ENCODE data around the gene DOCK3. TPM values are rescaled to one million over a fixed set of nuclear protein-coding genes. Genes with fewer than 3 reads are reported as not detected.
"Not testable (repeated sequence)": the region's sequence is repeated elsewhere in the genome, so short reads cannot be mapped to it uniquely, and the experiment has no call there.

DOCK3 gene
- total and polyA plus RNA-seq, 9 donors = 0.04 to 0.71 (median 0.27) TPM; not detected in 1

DNA sequence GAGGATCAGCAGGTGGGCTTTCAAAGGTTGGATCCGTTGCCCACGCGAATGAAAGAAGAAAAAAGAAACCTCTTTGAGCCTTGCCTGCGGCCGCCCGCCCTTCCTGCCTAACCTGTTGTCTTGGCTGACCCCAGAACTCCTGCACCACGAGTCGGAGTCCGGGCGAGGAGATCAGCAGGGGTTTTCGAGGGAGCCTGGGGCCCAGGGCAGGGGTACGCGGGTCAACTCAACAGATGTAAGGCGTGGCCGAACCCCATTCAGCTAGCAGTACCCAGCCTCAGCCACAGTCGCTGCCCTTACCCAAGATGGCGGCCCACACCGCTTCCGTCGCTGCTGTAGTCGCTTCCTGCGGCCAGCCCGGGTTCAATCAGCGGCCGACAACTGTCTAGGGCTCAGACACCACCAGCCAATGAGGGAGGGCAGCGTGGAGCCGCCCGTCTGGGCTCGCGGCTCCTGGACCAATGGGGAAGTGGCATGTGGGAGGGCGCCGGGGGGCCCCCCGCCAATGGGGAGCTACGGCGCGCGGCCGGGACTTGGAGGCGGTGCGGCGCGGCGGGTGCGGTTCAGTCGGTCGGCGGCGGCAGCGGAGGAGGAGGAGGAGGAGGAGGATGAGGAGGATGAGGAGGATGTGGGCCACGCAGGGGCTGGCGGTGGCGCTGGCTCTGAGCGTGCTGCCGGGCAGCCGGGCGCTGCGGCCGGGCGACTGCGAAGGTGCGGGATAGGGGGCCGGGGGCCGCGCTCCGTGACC lies 710.2 kb downstream of the DOCK3 start, which contains the start of gene MANF:
Gene MANF, plus strand, starts transcription at position 566 of the 748 bp plus-strand sequence. Its CDS starts 52 bp downstream, at position 618.
- H3K27ac ChIP-seq = peak within 1 kb of the TSS; percentile 81 to 90
- H3K4me1 ChIP-seq (ENCODE audit: insufficient read depth) = peaks cover 1% of the 10 kb centered on the region
- TF ChIP-seq, protein P1, sequence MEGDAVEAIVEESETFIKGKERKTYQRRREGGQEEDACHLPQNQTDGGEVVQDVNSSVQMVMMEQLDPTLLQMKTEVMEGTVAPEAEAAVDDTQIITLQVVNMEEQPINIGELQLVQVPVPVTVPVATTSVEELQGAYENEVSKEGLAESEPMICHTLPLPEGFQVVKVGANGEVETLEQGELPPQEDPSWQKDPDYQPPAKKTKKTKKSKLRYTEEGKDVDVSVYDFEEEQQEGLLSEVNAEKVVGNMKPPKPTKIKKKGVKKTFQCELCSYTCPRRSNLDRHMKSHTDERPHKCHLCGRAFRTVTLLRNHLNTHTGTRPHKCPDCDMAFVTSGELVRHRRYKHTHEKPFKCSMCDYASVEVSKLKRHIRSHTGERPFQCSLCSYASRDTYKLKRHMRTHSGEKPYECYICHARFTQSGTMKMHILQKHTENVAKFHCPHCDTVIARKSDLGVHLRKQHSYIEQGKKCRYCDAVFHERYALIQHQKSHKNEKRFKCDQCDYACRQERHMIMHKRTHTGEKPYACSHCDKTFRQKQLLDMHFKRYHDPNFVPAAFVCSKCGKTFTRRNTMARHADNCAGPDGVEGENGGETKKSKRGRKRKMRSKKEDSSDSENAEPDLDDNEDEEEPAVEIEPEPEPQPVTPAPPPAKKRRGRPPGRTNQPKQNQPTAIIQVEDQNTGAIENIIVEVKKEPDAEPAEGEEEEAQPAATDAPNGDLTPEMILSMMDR (IDR thresholded peaks at IDR 0.05) = peak in 2 of 3 donors; percentile 18 to 30
- TF ChIP-seq POLR2A (IDR thresholded peaks at IDR 0.05) (peak; percentile 73), EP300 (IDR thresholded peaks at IDR 0.05) (no peak)
- H3K4me3 ChIP-seq = peak within 1 kb of the TSS; percentile 83
- intact Hi-C loops (cut with DNase I) = loop anchor here in 3 of 4 donors (5.0 to 10.0 kb wide), 4 partner anchors 290 to 773 kb away; partner anchors contain the start of genes CISH (in 2 of the 3), MAPKAPK3 (in 2 of the 3) and TEX264 (in 1 of the 3)
- H3K36me3 ChIP-seq = no peaks in the 10 kb centered on the region
- WGBS, 3 donors = 0 to 1% (median 1%) methylated on average over 47 to 65 of the region's 65 CpGs
- H3K9me3 ChIP-seq = no peaks in the 10 kb centered on the region
- no peaks in the 10 kb centered on the region for H3K27me3 ChIP-seq
- DNase-seq = peak; percentile 95 to 97 (median 96)

DNA sequence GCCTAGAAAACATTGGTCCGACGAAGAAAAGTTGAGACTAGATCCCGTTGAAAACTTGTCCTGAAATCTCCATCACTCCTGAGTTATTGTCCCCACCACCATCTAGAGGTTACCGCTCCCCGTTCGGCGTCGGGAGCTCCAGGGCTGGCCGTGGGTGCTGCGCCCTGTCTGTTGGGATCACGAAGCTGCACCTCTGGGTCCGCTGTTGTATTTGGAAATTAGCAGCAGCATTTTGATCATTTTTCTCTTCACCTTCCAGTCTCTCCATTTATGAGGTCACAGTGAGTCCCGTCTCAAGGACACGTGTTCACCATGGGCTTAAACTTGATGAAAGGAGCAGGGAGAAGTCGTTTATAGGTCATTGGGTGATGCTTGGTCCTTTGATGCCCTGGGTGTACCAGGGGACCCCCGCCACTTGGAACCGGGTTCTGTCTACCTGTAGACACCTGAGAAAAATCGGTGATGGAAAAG lies 710.9 kb downstream of the DOCK3 start:
- Histone ChIP-seq H3K36me3 (no peaks in the 10 kb centered on the region), H3K4me1 (ENCODE audit: insufficient read depth) (peaks cover 5% of the 10 kb centered on the region), H3K27ac (peak overlapping the region; percentile 77 to 90), H3K4me3 (peak overlapping the region; percentile 83), H3K9me3 (no peaks in the 10 kb centered on the region), H3K27me3 (no peaks in the 10 kb centered on the region)
- 2 to 5% (median 3%) methylated on average over 18 of the region's 18 CpGs for WGBS, 3 donors
- intact Hi-C loops (cut with DNase I) = loop anchor here in 3 of 4 donors (5.0 to 10.0 kb wide), 4 partner anchors 289 to 773 kb away; partner anchors contain the start of genes CISH (in 2 of the 3), MAPKAPK3 (in 2 of the 3) and TEX264 (in 1 of the 3)
- TF ChIP-seq, protein P1 (IDR thresholded peaks at IDR 0.05) = no peak
- TF ChIP-seq EP300 (IDR thresholded peaks at IDR 0.05) (no peak), POLR2A (IDR thresholded peaks at IDR 0.05) (no peak)
- DNase-seq = peak in 1 of 5 donors; percentile 31

DNA sequence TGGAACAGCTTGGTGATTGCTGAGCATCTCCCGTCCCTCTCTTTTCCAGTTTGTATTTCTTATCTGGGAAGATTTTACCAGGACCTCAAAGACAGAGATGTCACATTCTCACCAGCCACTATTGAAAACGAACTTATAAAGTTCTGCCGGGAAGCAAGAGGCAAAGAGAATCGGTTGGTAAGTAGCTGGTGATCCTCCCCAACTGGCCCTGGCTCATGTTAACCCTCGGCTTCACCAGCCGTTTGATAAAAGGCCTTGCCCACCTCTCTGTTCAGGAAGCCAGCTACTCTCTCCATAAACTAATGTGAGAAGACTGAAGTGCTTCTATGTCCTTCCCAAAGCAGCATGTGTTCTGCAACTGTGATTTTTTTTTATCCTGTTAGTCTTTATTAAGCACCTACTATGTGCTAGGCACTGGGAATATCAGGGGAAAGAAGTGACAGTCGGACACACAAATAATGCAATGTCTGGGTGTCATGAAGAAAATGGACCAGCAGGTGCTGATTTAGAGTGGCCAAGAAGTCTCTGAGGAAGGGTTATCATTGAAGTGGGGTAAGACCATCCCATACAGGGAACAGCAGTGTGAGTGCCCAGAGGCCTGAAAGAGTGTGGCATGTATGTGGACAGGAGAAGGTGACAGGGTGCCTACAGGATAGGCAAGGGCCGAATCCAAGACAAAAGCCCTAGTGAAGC lies 711.6 kb downstream of the DOCK3 start:
- H3K9me3 ChIP-seq = no peaks in the 10 kb centered on the region
- TF ChIP-seq, protein P1 (IDR thresholded peaks at IDR 0.05) = no peak
- TF ChIP-seq POLR2A (IDR thresholded peaks at IDR 0.05) = no peak
- TF ChIP-seq EP300 (IDR thresholded peaks at IDR 0.05) = no peak
- no peaks in the 10 kb centered on the region for H3K27me3 ChIP-seq
- DNase-seq = no peak
- H3K36me3 ChIP-seq = no peaks in the 10 kb centered on the region
- intact Hi-C loops (cut with DNase I) = loop anchor here in 3 of 4 donors (5.0 to 10.0 kb wide), 4 partner anchors 288 to 774 kb away; partner anchors contain the start of genes CISH (in 2 of the 3), MAPKAPK3 (in 2 of the 3) and TEX264 (in 1 of the 3)
- peak overlapping the region in 1 of 2 donors; percentile 18 for H3K27ac ChIP-seq
- 28 to 39% (median 34%) methylated on average over 8 of the region's 8 CpGs for WGBS, 3 donors
- H3K4me1 ChIP-seq (ENCODE audit: insufficient read depth) = peaks cover 5% of the 10 kb centered on the region
- H3K4me3 ChIP-seq = peak overlapping the region; percentile 83

DNA sequence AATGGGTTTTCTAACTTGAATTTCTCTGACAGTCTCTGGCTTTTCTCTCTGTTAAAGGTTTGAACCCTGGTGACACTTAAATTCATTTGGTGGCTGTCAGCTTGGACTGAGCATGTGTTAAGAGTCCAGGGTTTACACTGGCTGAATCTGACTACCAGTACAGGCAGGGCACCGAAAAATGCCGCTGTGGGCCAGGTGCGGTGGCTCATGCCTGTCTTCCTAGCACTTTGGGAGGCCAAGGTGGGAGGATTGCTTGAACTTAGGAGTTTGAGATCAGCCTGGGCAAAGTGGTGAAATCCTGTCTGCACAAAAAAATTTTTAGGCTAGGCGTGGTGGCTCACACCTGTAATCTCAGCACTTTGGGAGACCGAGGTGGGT lies 712.1 kb downstream of the DOCK3 start:
- TF ChIP-seq, protein P1 (IDR thresholded peaks at IDR 0.05) = no peak
- TF ChIP-seq POLR2A (IDR thresholded peaks at IDR 0.05) = no peak
- no peak for TF ChIP-seq EP300 (IDR thresholded peaks at IDR 0.05)
- WGBS, 3 donors = 85 to 90% (median 85%) methylated on average over 5 of the region's 5 CpGs
- intact Hi-C loops (cut with DNase I) = loop anchor here in 3 of 4 donors (5.0 to 10.0 kb wide), 4 partner anchors 288 to 775 kb away; partner anchors contain the start of genes CISH (in 2 of the 3), MAPKAPK3 (in 2 of the 3) and TEX264 (in 1 of the 3)
- H3K4me3 ChIP-seq = no peak overlapping the region
- H3K27me3 ChIP-seq = no peaks in the 10 kb centered on the region
- DNase-seq = no peak
- no peaks in the 10 kb centered on the region for H3K9me3 ChIP-seq
- H3K36me3 ChIP-seq = no peaks in the 10 kb centered on the region
- H3K27ac ChIP-seq = no peak overlapping the region
- H3K4me1 ChIP-seq (ENCODE audit: insufficient read depth) = peaks cover 6% of the 10 kb centered on the region

DNA sequence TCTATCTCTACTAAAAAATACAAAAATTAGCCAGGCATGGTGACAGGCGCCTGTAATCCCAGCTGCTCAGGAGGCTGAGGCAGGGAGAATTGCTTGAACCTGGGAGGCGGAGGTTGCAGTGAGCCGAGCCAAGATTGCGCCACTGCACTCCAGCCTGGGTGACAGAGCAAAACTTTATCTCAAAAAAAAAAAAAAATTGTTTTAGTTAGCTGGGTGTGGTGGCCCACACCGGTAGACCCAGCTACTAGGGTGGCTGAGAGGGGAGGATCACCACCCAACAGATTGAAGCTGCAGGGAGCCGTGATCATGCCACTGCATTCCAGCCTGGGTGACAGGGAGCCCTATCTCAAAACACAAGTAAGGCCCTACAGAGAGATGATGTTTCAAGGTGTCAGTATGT lies 712.6 kb downstream of the DOCK3 start:
- peaks cover 10% of the 10 kb centered on the region for H3K4me1 ChIP-seq (ENCODE audit: insufficient read depth)
- not testable (repeated sequence) for H3K27ac ChIP-seq, H3K9me3 ChIP-seq, H3K27me3 ChIP-seq, H3K36me3 ChIP-seq, H3K4me3 ChIP-seq, DNase-seq
- 75 to 85% (median 84%) methylated on average over 6 of the region's 6 CpGs for WGBS, 3 donors
- intact Hi-C loops (cut with DNase I) = loop anchor here in 3 of 4 donors (5.0 to 10.0 kb wide), 4 partner anchors 288 to 775 kb away; partner anchors contain the start of genes CISH (in 2 of the 3), MAPKAPK3 (in 2 of the 3) and TEX264 (in 1 of the 3)

Measured in ovary (tissue), 9 donors.